K562 (cell line): ENCODE results near the gene LRRC51. TPM values are rescaled to one million over a fixed set of nuclear protein-coding genes. Genes with fewer than 3 reads are reported as not detected.

Source experiments
- GATA2 ChIP-seq: sonication (generic); formaldehyde crosslinking; IDR thresholded peaks from 2 replicates; pipeline ENCODE4 v1.4.0; 2020; ENCODE audit warnings: mild to moderate bottlenecking, missing genetic modification reagents
- HOXB6 ChIP-seq: fragments of 250-450 bp; sonication (Bioruptor Pico); IDR thresholded peaks from 2 replicates; pipeline ENCODE4 v1.5.1; 2022; ENCODE audit warnings: mild to moderate bottlenecking, borderline replicate concordance
- MBD2 ChIP-seq: sonication (generic); IDR thresholded peaks from 2 replicates; pipeline ENCODE4 v1.6.1; 2016; ENCODE audit warnings: low read depth, borderline replicate concordance
- MCM2 ChIP-seq: fragments of 450-650 bp; IDR thresholded peaks from 2 replicates; pipeline ENCODE4 v1.6.1; 2017; ENCODE audit warnings: low read depth, mild to moderate bottlenecking
- PTTG1 ChIP-seq: fragments of 450-650 bp; IDR thresholded peaks from 2 replicates; pipeline ENCODE4 v1.6.1; 2016; ENCODE audit warnings: low read depth, mild to moderate bottlenecking, missing genetic modification characterization, missing compliant biosample characterization
- SREBF1 ChIP-seq: fragments of 150-350 bp; IDR thresholded peaks from 2 replicates; pipeline ENCODE4 v1.6.1; 2014; ENCODE audit warnings: antibody characterized with exemption, low read depth, low read length, borderline replicate concordance
- SRSF1 ChIP-seq: fragments of 200-400 bp; formaldehyde crosslinking; IDR thresholded peaks from 2 replicates; pipeline ENCODE4 v1.6.1; 2017; ENCODE audit warnings: mild to moderate bottlenecking, low read depth, low read length, moderate library complexity
- ZNF143 ChIP-seq: sonication (generic); formaldehyde crosslinking; IDR thresholded peaks from 2 replicates; pipeline ENCODE4 v1.9.0; 2022; ENCODE audit warnings: mild to moderate bottlenecking, missing genetic modification reagents
- ZNF436 ChIP-seq: fragments of 250-450, 450-650 bp; sonication (Bioruptor Pico); formaldehyde crosslinking; IDR thresholded peaks from 2 replicates; pipeline ENCODE4 v1.7.0; 2020; ENCODE audit warnings: mild to moderate bottlenecking
- polyA plus RNA-seq, 8 experiments: library from polyadenylated mRNA; depleted of rRNA in 4 of 8; stranded (reverse) in 5 of 8; unstranded in 3 of 8; fragments of >200 nt; fragmentation: Nextera tagmentation in 2 of 8; fragmentation: Illumina TruSeq in 1 of 8; extraction: Ambion mirVana in 2 of 8; extraction: Trizol in 1 of 8; gene quantifications; 2 replicates each; pipeline versions ENCODE4 v1.2.1 to v1.2.3, GENCODE V29; 2011 to 2014; ENCODE audit warnings: inconsistent platforms in 1 of 8, missing spikeins in 1 of 8
- total RNA-seq, 7 experiments: library from RNA; depleted of rRNA in 6 of 7; stranded (reverse); fragments of >200 nt in 6 of 7; fragmentation: Illumina TruSeq in 2 of 7; extraction: Trizol in 2 of 7; gene quantifications; 2 replicates each; pipeline versions ENCODE4 v1.2.1 to v1.2.3, GENCODE V29; 2011 to 2021; ENCODE audit warnings: low replicate concordance in 1 of 7
- TF ChIP-seq, protein P1 (sequence below): sonication (generic); formaldehyde crosslinking; IDR thresholded peaks from 2 replicates; pipeline ENCODE4 v1.8.0; 2022; ENCODE audit warnings: mild to moderate bottlenecking, missing genetic modification reagents
- TF ChIP-seq, protein P2 (sequence below): sonication (generic); formaldehyde crosslinking; IDR thresholded peaks from 2 replicates; pipeline ENCODE4 v1.8.0; 2023; ENCODE audit warnings: mild to moderate bottlenecking, missing genetic modification reagents
- TF ChIP-seq, protein P3 (sequence below): fragments of 250-450 bp; sonication (Bioruptor Pico); IDR thresholded peaks from 2 replicates; pipeline ENCODE4 v1.8.0; 2022; ENCODE audit warnings: moderate library complexity, mild to moderate bottlenecking, inconsistent platforms
- TF ChIP-seq, protein P4 (sequence below): fragments of 250-450 bp; sonication (Bioruptor Pico); IDR thresholded peaks from 2 replicates; pipeline ENCODE4 v1.5.0; 2021; ENCODE audit warnings: mild to moderate bottlenecking, moderate library complexity

LRRC51 gene
- total and polyA plus RNA-seq, 9 of the 15 experiments (the other 6 are each of a cell fraction or from before 2014, with no cell fraction given): 4.7 to 10.6 (median 5.6) TPM

DNA sequence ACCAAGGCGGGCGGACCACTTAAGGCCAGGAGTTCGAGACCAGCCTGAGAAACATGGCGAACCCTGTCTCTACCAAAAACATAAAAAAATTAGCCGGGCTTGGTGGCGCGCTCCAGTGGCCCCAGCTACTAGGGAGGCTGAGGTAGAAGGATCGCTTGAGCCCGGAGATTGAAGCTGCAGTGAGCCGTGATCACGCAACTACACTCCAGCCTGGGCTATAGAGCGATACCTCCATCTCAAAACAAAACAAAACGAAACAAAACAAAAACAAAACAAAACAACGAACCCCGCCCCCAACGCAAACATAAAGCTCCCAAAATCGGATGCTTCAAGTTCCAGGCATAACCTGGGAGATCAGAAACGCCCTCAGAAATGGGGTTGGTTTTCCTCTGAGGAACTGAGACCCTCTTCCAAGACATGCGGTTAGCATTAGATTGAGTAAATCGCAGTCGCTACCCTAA is 564 bp downstream of the LRRC51 start (continued):
- TF ChIP-seq, protein P1, sequence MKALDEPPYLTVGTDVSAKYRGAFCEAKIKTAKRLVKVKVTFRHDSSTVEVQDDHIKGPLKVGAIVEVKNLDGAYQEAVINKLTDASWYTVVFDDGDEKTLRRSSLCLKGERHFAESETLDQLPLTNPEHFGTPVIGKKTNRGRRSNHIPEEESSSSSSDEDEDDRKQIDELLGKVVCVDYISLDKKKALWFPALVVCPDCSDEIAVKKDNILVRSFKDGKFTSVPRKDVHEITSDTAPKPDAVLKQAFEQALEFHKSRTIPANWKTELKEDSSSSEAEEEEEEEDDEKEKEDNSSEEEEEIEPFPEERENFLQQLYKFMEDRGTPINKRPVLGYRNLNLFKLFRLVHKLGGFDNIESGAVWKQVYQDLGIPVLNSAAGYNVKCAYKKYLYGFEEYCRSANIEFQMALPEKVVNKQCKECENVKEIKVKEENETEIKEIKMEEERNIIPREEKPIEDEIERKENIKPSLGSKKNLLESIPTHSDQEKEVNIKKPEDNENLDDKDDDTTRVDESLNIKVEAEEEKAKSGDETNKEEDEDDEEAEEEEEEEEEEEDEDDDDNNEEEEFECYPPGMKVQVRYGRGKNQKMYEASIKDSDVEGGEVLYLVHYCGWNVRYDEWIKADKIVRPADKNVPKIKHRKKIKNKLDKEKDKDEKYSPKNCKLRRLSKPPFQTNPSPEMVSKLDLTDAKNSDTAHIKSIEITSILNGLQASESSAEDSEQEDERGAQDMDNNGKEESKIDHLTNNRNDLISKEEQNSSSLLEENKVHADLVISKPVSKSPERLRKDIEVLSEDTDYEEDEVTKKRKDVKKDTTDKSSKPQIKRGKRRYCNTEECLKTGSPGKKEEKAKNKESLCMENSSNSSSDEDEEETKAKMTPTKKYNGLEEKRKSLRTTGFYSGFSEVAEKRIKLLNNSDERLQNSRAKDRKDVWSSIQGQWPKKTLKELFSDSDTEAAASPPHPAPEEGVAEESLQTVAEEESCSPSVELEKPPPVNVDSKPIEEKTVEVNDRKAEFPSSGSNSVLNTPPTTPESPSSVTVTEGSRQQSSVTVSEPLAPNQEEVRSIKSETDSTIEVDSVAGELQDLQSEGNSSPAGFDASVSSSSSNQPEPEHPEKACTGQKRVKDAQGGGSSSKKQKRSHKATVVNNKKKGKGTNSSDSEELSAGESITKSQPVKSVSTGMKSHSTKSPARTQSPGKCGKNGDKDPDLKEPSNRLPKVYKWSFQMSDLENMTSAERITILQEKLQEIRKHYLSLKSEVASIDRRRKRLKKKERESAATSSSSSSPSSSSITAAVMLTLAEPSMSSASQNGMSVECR (CRISPR knock-in tag): 0 out of 2 replicates have a peak, but pooled peaks have one; percentile 61
- no peak for TF ChIP-seq MCM2
- TF ChIP-seq PTTG1 (tag): no peak
- TF ChIP-seq, protein P2, sequence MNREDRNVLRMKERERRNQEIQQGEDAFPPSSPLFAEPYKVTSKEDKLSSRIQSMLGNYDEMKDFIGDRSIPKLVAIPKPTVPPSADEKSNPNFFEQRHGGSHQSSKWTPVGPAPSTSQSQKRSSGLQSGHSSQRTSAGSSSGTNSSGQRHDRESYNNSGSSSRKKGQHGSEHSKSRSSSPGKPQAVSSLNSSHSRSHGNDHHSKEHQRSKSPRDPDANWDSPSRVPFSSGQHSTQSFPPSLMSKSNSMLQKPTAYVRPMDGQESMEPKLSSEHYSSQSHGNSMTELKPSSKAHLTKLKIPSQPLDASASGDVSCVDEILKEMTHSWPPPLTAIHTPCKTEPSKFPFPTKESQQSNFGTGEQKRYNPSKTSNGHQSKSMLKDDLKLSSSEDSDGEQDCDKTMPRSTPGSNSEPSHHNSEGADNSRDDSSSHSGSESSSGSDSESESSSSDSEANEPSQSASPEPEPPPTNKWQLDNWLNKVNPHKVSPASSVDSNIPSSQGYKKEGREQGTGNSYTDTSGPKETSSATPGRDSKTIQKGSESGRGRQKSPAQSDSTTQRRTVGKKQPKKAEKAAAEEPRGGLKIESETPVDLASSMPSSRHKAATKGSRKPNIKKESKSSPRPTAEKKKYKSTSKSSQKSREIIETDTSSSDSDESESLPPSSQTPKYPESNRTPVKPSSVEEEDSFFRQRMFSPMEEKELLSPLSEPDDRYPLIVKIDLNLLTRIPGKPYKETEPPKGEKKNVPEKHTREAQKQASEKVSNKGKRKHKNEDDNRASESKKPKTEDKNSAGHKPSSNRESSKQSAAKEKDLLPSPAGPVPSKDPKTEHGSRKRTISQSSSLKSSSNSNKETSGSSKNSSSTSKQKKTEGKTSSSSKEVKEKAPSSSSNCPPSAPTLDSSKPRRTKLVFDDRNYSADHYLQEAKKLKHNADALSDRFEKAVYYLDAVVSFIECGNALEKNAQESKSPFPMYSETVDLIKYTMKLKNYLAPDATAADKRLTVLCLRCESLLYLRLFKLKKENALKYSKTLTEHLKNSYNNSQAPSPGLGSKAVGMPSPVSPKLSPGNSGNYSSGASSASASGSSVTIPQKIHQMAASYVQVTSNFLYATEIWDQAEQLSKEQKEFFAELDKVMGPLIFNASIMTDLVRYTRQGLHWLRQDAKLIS: no peak
- no peak for TF ChIP-seq SRSF1
- TF ChIP-seq, protein P3, sequence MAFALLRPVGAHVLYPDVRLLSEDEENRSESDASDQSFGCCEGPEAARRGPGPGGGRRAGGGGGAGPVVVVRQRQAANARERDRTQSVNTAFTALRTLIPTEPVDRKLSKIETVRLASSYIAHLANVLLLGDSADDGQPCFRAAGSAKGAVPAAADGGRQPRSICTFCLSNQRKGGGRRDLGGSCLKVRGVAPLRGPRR (CRISPR knock-in tag): no peak
- TF ChIP-seq ZNF436: no peak
- no peak for TF ChIP-seq GATA2 (CRISPR knock-in tag)
- TF ChIP-seq, protein P4, sequence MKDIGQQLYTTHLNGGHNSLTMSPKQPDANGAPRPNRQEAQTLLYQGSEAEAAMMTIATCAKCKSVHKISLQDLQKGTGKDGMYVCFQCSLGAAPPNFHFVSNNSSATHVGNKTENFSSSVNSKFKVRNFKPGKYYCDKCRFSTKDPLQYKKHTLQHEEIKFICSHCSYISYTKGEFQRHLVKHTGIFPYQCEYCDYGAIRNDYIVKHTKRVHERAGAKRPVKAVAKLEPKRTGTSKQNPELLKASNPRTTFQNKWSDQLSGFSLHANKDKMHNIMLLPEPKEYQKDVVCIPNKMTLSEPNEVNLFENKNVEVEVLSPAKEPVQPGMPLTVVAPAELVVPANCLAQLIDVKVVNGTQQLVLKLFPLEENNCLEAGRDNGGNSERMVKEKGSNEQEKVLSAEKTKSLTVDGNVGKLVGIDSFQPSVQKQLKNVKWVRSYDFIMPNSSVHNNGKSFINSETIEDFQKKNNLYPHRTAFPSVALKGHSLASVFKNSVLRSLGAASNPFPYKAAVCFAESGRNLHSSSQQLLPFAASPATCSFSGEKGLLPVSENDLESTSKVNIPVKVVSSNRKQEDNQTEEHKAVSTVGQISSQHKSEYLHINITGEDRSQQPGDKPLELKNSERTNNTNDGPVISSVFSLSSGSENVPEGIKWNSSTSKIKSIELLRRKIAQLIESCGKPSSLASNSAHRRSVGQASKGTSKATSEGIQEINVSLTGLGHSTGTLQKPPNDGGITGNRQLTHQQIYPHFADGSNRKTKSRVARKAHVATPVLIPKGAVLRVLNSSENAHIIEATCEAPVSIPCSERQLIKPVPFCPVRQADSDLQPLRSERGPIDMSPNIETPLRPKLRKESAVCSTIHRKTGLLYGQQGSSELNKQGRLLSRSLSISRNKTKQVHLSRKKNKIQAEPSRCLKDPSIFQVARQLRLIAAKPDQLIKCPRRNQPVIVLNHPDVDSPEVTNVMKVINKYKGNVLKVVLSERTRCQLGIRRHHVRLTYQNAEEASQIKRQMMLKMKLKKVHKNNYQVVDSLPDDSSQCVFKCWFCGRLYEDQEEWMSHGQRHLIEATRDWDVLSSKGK (CRISPR knock-in tag): no peak
- TF ChIP-seq SREBF1: no peak
- TF ChIP-seq HOXB6 (CRISPR knock-in tag): no peak
- no peak for TF ChIP-seq ZNF143
- no peak for TF ChIP-seq MBD2
